ENCODE results near the gene STAC3. TPM values are rescaled to one million over a fixed set of nuclear protein-coding genes. Genes with fewer than 3 reads are reported as not detected.

Gene STAC3
- total RNA-seq, 2 experiments from 2014 or later, result 7.5 to 9.9 TPM

DNA sequence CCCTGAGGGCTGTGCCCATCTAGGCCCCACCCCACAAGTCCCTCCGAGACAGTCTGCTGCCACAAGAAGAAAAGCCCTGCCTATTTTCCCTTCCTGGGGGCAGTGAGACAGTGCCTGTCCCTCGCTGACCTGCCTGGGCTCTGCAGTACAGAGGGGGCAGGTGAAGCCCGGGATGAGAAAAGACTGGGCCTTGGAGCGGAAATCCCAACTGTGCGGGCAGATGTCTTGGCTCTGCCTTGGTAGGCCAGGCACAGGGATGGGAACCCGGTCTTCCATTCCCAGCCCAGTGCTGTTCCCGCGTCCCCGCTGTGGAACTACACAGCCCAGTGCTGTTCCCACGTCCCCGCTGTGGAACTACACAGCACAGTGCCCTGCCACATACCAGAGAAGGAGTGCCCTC lies 47.2 kb downstream of the STAC3 start:
- Mint-ChIP-seq H3K27me3 (ENCODE audit: low read depth) (no peaks in the 10 kb centered on the region), H3K4me3 (no peak overlapping the region), H3K9me3 (ENCODE audit: insufficient read depth) (no peaks in the 10 kb centered on the region), H3K4me1 (ENCODE audit: low read depth) (no peaks in the 10 kb centered on the region), H3K27ac (no peak overlapping the region), H3K36me3 (ENCODE audit: low read depth) (no peaks in the 10 kb centered on the region)
- POLR2A ChIA-PET, result no interaction called here
- DNase-seq (no peak), ATAC-seq (no peak)
- CTCF ChIA-PET, result no interaction called here

DNA sequence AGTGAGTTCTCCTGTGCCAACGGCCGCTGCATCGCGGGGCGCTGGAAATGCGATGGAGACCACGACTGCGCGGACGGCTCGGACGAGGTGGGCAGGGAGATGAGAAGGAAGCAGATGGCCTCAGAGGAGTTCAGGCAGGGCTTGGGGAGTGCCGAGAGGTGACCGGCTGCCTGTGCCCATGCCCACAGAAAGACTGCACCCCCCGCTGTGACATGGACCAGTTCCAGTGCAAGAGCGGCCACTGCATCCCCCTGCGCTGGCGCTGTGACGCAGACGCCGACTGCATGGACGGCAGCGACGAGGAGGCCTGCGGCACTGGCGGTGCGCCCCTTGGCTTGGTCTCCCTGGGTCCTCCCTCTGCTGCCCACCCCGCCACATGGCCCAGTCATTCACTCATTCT lies 47.8 kb downstream of the STAC3 start:
- no peak for DNase-seq
- H3K36me3 Mint-ChIP-seq (ENCODE audit: low read depth), result no peaks in the 10 kb centered on the region
- H3K9me3 Mint-ChIP-seq (ENCODE audit: insufficient read depth), result no peaks in the 10 kb centered on the region
- ChIA-PET POLR2A (no interaction called here), CTCF (no interaction called here)
- H3K27ac Mint-ChIP-seq, result no peak overlapping the region
- H3K27me3 Mint-ChIP-seq (ENCODE audit: low read depth), result no peaks in the 10 kb centered on the region
- no peak overlapping the region for H3K4me3 Mint-ChIP-seq
- no peaks in the 10 kb centered on the region for H3K4me1 Mint-ChIP-seq (ENCODE audit: low read depth)
- no peak for ATAC-seq

DNA sequence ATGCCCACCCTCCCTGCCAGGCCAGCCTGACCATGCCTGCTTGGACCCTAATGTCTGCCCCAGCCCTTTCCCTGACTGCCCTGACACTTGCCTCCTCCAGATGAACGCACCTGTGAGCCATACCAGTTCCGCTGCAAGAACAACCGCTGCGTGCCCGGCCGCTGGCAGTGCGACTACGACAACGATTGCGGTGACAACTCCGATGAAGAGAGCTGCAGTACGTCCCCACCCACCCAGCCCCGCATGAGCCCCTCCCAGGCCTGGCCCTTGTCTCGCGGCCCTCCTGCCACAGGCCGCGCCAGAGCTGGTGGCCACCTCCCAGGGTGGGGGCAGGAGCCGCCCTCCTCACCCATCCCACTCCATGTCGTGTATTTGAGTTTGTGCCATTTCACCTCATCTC lies 48.7 kb downstream of the STAC3 start:
- no peaks in the 10 kb centered on the region for H3K36me3 Mint-ChIP-seq (ENCODE audit: low read depth)

DNA sequence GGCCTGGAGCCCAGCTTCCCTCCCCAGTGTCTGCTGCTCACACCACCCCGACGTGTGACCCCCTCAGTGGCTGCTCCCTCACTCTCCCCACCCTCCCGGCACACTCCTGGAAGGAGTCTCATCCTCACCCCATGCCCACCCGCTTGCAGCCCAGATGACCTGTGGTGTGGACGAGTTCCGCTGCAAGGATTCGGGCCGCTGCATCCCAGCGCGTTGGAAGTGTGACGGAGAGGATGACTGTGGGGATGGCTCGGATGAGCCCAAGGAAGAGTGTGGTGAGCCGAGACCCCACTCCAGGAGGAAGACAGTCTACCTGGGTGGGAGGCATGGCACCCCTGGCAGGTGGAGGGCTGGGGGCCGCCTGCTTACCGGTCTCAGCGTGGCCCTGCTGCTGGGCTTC lies 49.4 kb downstream of the STAC3 start:
- no peaks in the 10 kb centered on the region for H3K9me3 Mint-ChIP-seq (ENCODE audit: insufficient read depth)
- no peaks in the 10 kb centered on the region for H3K4me1 Mint-ChIP-seq (ENCODE audit: low read depth)
- ATAC-seq (no peak), DNase-seq (no peak)
- H3K27ac Mint-ChIP-seq, result no peak overlapping the region
- H3K27me3 Mint-ChIP-seq (ENCODE audit: low read depth), result no peaks in the 10 kb centered on the region
- no peaks in the 10 kb centered on the region for H3K36me3 Mint-ChIP-seq (ENCODE audit: low read depth)
- CTCF ChIA-PET, result no interaction called here
- H3K4me3 Mint-ChIP-seq, result no peak overlapping the region
- POLR2A ChIA-PET, result no interaction called here

More for the DNA sequence above, 48.7 kb downstream of the STAC3 start:
- ChIA-PET CTCF (interaction anchor here (1.0 kb wide), 1 partner anchor 11 kb away, joined by 3 read pairs; no protein-coding TSS in a partner anchor), POLR2A (no interaction called here)
- H3K9me3 Mint-ChIP-seq (ENCODE audit: insufficient read depth), result no peaks in the 10 kb centered on the region
- H3K4me1 Mint-ChIP-seq (ENCODE audit: low read depth), result no peaks in the 10 kb centered on the region
- no peak overlapping the region for H3K27ac Mint-ChIP-seq
- H3K4me3 Mint-ChIP-seq, result no peak overlapping the region
- no peaks in the 10 kb centered on the region for H3K27me3 Mint-ChIP-seq (ENCODE audit: low read depth)
- no peak for ATAC-seq
- DNase-seq, result no peak

DNA sequence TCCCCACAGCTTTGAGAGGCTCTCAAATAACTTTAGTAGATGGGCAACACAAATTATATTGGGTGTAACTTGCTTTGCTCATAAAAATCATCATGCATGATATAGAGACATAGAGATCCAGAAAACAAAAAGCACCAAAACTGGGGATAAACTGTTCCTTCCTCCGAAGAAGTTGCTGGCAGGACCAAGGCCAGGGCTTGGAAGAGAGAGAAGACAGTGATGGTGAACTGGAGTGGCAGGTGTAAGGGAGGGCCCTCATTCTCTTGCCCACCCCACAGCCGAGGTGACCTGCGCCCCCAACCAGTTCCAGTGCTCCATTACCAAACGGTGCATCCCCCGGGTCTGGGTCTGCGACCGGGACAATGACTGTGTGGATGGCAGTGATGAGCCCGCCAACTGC lies 49.8 kb downstream of the STAC3 start:
- Mint-ChIP-seq H3K27me3 (ENCODE audit: low read depth) (no peaks in the 10 kb centered on the region), H3K27ac (no peak overlapping the region)

DNA sequence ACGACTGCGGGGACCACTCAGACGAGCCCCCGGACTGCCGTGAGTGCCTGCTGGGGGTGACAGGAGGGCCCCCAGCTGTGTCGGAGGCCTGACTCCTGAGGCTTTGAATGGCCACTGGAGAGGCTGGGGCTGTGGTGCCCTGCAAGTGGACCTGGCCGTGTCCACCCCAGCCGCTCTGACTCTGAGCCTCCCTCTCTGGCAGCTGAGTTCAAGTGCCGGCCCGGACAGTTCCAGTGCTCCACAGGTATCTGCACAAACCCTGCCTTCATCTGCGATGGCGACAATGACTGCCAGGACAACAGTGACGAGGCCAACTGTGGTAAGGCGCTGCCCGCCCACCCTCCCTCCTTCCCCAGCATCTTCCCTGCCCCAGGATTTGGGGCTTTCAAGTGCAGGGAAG lies 50.5 kb downstream of the STAC3 start:
- Mint-ChIP-seq H3K4me3 (no peak overlapping the region), H3K36me3 (ENCODE audit: low read depth) (no peaks in the 10 kb centered on the region), H3K27me3 (ENCODE audit: low read depth) (no peaks in the 10 kb centered on the region), H3K9me3 (ENCODE audit: insufficient read depth) (no peaks in the 10 kb centered on the region), H3K27ac (no peak overlapping the region), H3K4me1 (ENCODE audit: low read depth) (no peaks in the 10 kb centered on the region)
- ChIA-PET CTCF (no interaction called here), POLR2A (no interaction called here)
- ATAC-seq (no peak), DNase-seq (no peak)

More for the DNA sequence above, 49.8 kb downstream of the STAC3 start:
- Mint-ChIP-seq H3K9me3 (ENCODE audit: insufficient read depth) (no peaks in the 10 kb centered on the region), H3K4me3 (no peak overlapping the region), H3K4me1 (ENCODE audit: low read depth) (no peaks in the 10 kb centered on the region), H3K36me3 (ENCODE audit: low read depth) (no peaks in the 10 kb centered on the region)
- DNase-seq, result no peak
- no peak for ATAC-seq
- ChIA-PET CTCF (no interaction called here), POLR2A (no interaction called here)

DNA sequence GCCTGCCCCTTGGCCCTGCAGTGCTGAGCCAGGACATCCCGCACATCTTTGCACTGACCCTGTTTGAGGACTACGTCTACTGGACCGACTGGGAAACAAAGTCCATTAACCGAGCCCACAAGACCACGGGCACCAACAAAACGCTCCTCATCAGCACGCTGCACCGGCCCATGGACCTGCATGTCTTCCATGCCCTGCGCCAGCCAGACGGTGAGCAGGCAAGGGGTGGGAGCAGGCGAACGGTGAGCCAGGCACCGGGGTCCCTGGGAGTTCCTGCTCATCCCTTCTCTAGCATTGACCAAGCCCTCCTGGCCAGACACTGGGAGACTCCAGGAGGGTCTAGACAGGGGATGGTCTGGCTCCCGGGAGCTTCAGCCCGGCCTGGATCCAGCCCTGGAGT lies 51.8 kb downstream of the STAC3 start:
- Mint-ChIP-seq H3K4me1 (ENCODE audit: low read depth) (no peaks in the 10 kb centered on the region), H3K27me3 (ENCODE audit: low read depth) (no peaks in the 10 kb centered on the region), H3K36me3 (ENCODE audit: low read depth) (no peaks in the 10 kb centered on the region), H3K4me3 (no peak overlapping the region), H3K9me3 (ENCODE audit: insufficient read depth) (no peaks in the 10 kb centered on the region), H3K27ac (no peak overlapping the region)
- ChIA-PET CTCF (interaction anchor here (1.5 kb wide), 1 partner anchor 15 kb away, joined by 4 read pairs; no protein-coding TSS in a partner anchor), POLR2A (no interaction called here)
- no peak for DNase-seq
- ATAC-seq, result no peak

DNA sequence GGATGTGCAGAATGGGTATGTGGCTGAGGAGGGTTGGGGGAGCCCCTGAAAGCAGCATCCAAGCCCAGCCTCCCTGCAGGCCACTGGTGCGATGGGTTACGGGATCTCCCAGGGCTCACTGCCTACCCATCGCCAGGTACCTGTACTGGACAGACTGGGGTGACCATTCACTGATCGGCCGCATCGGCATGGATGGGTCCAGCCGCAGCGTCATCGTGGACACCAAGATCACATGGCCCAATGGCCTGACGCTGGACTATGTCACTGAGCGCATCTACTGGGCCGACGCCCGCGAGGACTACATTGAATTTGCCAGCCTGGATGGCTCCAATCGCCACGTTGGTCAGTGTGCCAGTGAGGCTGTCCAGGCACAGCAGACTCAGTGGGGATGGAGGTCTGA lies 52.7 kb downstream of the STAC3 start:
- Mint-ChIP-seq H3K27me3 (ENCODE audit: low read depth) (no peaks in the 10 kb centered on the region), H3K9me3 (ENCODE audit: insufficient read depth) (no peaks in the 10 kb centered on the region), H3K4me3 (no peak overlapping the region), H3K4me1 (ENCODE audit: low read depth) (no peaks in the 10 kb centered on the region), H3K36me3 (ENCODE audit: low read depth) (no peaks in the 10 kb centered on the region), H3K27ac (no peak overlapping the region)
- DNase-seq (no peak), ATAC-seq (no peak)
- POLR2A ChIA-PET, result interaction anchor here (0.7 kb wide), 1 partner anchor 93 kb away, joined by 3 read pairs; no protein-coding TSS in a partner anchor
- CTCF ChIA-PET, result interaction anchor here (1.2 to 1.5 kb wide), 2 partner anchors 11 to 16 kb away, joined by 4 read pairs; no protein-coding TSS in a partner anchor

DNA sequence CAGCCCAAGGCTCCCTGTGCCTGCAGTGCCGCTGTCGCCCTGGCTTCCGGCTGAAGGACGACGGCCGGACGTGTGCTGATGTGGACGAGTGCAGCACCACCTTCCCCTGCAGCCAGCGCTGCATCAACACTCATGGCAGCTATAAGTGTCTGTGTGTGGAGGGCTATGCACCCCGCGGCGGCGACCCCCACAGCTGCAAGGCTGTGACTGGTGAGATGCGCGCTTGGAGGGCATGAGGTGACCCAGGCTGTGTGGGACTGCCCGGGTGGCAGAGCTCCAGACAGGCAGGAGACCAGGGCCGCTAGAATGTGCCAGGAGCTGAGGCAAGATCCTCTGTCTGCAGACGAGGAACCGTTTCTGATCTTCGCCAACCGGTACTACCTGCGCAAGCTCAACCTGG lies 54.0 kb downstream of the STAC3 start:
- POLR2A ChIA-PET, result interaction anchor here (0.7 kb wide), 2 partner anchors 17 to 42 kb away, joined by 3 to 4 read pairs; no protein-coding TSS in a partner anchor
- no peaks in the 10 kb centered on the region for H3K9me3 Mint-ChIP-seq (ENCODE audit: insufficient read depth)
- DNase-seq, result no peak
- H3K4me1 Mint-ChIP-seq (ENCODE audit: low read depth), result no peaks in the 10 kb centered on the region
- H3K4me3 Mint-ChIP-seq, result no peak overlapping the region
- no peak for ATAC-seq
- H3K27ac Mint-ChIP-seq, result no peak overlapping the region
- CTCF ChIA-PET, result interaction anchor here (1.0 to 1.2 kb wide), 3 partner anchors 10 to 73 kb away, joined by 3 to 4 read pairs (median 3); no protein-coding TSS in a partner anchor
- H3K36me3 Mint-ChIP-seq (ENCODE audit: low read depth), result no peaks in the 10 kb centered on the region
- H3K27me3 Mint-ChIP-seq (ENCODE audit: low read depth), result no peaks in the 10 kb centered on the region

DNA sequence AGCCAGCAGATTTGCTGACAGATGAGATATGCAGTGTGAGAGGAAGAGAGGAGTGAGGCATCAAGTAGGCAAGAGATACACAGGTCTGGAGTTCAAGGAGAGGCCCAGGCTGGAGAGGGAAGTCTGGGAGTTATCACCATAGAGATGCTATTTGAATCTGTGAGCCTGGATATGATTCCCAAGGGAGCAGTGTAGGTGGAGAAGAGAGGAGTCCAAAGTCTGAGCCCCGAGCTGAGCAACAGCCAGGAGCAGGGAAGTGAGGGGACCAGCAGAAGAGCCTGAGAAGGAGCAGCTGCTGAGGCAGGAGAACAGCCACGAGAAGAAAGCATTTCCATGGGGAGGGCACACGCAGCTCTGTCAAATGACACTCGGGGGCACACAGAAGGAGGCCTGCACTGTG lies 54.5 kb downstream of the STAC3 start:
- POLR2A ChIA-PET, result no interaction called here
- no peak overlapping the region for H3K27ac Mint-ChIP-seq
- H3K36me3 Mint-ChIP-seq (ENCODE audit: low read depth), result no peaks in the 10 kb centered on the region
- CTCF ChIA-PET, result interaction anchor here (1.0 to 1.1 kb wide), 2 partner anchors 21 to 72 kb away, joined by 3 read pairs; no protein-coding TSS in a partner anchor
- ATAC-seq (no peak), DNase-seq (no peak)
- no peaks in the 10 kb centered on the region for H3K4me1 Mint-ChIP-seq (ENCODE audit: low read depth)
- H3K4me3 Mint-ChIP-seq, result no peak overlapping the region
- H3K9me3 Mint-ChIP-seq (ENCODE audit: insufficient read depth), result no peaks in the 10 kb centered on the region
- no peaks in the 10 kb centered on the region for H3K27me3 Mint-ChIP-seq (ENCODE audit: low read depth)

DNA sequence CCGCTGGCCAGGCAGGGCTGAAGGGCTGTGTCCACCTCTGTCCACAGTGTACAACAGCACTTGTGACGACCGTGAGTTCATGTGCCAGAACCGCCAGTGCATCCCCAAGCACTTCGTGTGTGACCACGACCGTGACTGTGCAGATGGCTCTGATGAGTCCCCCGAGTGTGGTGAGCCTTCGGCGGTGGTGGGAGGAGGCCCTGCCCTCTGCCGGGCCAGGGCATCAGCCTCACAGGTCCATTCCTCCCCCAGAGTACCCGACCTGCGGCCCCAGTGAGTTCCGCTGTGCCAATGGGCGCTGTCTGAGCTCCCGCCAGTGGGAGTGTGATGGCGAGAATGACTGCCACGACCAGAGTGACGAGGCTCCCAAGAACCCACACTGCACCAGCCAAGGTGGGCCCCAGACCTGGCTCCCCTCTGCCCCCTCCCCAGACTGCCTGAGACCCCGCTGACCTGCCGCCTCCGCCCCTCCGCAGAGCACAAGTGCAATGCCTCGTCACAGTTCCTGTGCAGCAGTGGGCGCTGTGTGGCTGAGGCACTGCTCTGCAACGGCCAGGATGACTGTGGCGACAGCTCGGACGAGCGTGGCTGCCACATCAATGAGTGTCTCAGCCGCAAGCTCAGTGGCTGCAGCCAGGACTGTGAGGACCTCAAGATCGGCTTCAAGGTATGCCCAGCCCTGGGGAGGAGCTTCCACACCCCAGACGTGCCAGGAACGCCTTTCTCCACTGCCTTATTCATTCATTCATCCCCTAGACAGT lies 55.2 kb downstream of the STAC3 start:
- Mint-ChIP-seq H3K4me1 (ENCODE audit: low read depth) (no peaks in the 10 kb centered on the region), H3K27ac (no peak overlapping the region), H3K4me3 (no peak overlapping the region), H3K36me3 (ENCODE audit: low read depth) (no peaks in the 10 kb centered on the region), H3K27me3 (ENCODE audit: low read depth) (no peaks in the 10 kb centered on the region), H3K9me3 (ENCODE audit: insufficient read depth) (no peaks in the 10 kb centered on the region)
- ChIA-PET POLR2A (no interaction called here), CTCF (interaction anchor here (1.0 to 1.1 kb wide), 2 partner anchors 20 to 71 kb away, joined by 3 read pairs; no protein-coding TSS in a partner anchor)
- DNase-seq (no peak), ATAC-seq (no peak)

DNA sequence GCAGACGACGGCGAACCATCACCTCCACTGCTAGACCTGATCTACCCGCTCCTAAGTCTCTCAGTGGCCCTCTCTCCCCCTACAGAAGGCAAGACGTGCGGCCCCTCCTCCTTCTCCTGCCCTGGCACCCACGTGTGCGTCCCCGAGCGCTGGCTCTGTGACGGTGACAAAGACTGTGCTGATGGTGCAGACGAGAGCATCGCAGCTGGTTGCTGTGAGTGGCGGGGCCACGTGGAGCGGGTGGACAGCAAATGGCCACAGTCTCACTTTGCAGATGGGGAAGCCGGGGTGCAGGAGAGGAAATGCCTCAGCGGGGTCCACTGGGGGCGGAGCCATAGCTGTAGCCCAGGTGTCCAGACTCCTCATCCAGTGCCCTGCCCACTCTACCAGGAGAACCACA lies 55.8 kb downstream of the STAC3 start:
- H3K9me3 Mint-ChIP-seq (ENCODE audit: insufficient read depth), result no peaks in the 10 kb centered on the region
- H3K4me1 Mint-ChIP-seq (ENCODE audit: low read depth), result no peaks in the 10 kb centered on the region
- no peak overlapping the region for H3K4me3 Mint-ChIP-seq
- ChIA-PET CTCF (no interaction called here), POLR2A (no interaction called here)
- ATAC-seq (no peak), DNase-seq (no peak)
- H3K36me3 Mint-ChIP-seq (ENCODE audit: low read depth), result no peaks in the 10 kb centered on the region
- H3K27ac Mint-ChIP-seq, result no peak overlapping the region
- H3K27me3 Mint-ChIP-seq (ENCODE audit: low read depth), result no peaks in the 10 kb centered on the region

All from activated CD8-positive, alpha-beta T cell treated with anti-CD3 and anti-CD28 coated beads, Interleukin-2, amount 10 ng/mL, durations not matched to agents 7 days and 5 days (primary cell).